Limb (tissue), 2 donors: ENCODE results near the gene NOL4L.
A peak's percentile ranks its signal among the peaks of the same experiment; 100 is the strongest.
"Not testable (repeated sequence)": the region's sequence is repeated elsewhere in the genome, so short reads cannot be mapped to it uniquely, and the experiment has no call there.

Source experiments
- DNase-seq, 2 donors: peaks; one replicate each; pipeline ENCODE4 v3.0.0-alpha.2; 2016; ENCODE audit errors: extremely low spot score in 2 of 2

The NOL4L gene

DNA sequence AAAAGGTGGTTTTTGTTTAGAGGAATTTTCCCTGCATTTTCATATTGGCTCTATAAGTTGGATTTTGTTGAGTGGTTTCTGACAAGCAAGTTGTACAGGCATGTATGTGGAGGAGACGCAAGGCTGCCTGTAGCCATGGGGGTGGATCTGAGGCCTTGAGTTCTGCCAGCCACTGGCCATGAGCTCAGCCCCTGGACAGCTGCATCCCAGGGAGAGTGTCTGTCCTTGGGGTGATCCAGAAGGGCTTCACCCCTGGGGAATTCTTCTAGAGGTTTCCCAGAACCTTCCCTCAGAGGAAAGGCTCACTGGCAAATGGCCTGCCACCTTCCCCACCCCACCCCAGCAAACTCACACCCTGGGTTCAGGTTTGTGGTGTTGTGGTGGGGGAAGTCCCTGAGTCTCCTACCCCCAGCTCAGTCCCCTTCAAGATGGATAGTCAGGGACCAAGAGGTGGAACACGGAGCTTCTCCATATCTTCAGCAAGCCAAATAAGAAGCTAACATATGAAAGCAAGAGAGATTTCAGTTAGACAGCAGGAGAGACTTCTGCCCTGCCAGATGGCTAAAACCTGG is 11.6 kb upstream of the NOL4L start:
- no peak for DNase-seq

DNA sequence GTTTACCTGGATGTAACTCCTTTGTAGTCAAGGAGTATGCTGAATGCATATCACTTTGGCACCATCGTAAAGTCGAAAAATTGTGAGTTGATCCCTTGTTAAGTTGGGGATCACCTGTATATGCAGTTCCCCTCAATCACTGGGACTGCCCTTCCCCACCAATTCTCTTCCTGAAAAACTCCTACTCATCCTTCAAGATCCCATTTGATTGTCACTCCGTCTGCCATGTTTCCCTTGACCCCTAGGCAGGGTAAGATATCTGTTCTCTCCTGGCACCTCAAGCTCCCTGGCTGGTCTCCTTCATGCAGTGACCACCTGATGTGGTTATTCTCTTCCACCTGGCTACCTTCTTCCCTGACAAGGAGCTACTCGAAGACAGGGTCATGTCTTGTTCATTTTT is 10.0 kb upstream of the NOL4L start:
- no peak for DNase-seq

DNA sequence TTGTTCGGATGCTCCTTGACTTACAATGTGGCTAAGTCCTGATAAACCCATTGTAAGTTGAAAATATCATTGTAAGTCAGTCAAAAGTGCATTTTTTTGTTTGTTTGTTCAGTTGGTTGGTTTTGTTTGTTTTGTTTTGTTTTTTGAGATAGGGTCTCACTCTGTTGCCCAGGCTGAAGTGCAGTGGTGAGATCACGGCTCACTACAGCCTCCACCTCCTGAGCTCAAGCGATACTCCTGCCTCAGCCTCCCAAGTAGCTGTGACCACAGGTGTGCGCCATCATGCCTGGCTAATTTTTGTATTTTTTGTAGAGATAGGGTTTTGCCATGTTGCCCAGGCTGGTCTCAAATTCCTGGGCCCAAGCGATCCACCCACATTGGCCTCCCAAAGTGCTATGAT is 9.5 kb upstream of the NOL4L start:
- not testable (repeated sequence) for DNase-seq

DNA sequence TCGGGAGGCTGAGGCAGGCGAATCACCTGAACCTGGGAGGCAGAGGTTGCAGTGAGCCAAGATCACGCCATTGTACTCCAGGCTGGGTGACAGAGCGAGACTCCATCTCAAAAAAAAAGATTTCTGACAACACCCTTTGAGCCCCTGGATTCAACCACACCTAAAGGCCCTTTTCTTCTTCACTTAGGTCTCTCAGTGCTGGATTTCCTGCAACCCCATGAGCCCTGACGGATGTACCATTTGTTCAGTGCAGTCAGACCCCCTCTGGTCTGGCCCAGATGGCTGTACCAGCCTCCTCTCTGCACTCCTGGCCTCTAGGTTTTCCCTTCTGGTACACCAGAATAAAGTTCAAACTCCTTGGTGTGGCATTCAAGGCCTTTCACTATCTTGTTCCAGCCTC is 9.1 kb upstream of the NOL4L start:
- DNase-seq: no peak

DNA sequence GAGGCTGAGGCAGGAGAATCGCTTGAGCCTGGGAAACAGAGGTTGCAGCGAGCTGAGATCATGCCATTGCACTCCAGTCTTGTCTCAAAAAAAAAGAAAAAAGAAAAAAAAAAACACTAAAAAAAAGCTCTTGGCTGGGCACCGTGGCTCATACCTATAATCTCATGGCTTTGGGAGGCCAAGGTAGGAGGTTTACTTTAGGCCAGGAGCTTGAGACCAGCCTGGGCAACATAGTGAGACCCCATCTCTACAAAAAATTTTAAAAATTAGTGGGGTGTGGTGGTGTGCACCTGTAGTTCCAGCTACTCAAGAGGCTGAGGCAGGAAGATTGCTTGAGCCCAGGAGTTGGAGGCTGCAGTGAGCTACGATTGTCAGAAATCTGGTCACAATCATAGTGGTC is 7.5 kb upstream of the NOL4L start:
- DNase-seq: not testable (repeated sequence)

DNA sequence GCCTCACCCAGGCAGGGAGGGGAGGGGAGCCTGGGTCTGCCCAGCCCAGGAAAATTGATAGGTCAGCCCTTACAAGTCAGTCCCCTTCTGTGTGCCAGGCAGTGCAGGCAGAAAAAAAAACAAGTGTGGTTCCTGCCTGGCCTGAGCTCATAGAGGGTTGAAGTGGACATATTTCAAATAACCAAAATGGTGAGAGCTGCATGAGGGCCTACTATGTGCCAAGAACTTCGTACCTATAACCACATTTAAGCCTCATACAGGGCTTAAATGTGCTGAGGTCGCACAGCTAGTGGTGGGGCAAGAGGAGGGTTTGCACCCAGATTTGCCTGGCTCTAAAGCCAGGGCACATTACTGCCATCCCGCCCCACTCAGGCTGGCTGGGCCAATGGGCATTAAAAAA is 6.9 kb upstream of the NOL4L start:
- no peak for DNase-seq

DNA sequence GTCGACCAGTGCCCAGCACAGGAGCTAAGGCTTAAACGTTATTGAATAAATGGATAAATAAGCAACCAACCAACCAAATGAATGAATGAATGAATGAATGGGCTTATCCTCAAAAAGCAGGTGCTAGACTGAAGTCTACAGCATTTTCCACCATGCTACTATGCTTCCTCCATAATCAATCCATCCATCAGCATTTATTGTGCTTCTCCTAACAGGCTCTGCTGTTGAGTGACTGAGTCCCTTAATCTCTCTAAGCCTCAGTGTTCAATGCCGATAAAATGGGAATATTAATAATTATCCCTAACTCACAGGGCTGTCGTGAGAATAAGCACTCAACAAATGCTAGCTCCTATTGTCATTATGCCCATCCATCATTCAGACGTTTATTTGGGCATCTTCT is 4.6 kb upstream of the NOL4L start:
- DNase-seq: no peak

DNA sequence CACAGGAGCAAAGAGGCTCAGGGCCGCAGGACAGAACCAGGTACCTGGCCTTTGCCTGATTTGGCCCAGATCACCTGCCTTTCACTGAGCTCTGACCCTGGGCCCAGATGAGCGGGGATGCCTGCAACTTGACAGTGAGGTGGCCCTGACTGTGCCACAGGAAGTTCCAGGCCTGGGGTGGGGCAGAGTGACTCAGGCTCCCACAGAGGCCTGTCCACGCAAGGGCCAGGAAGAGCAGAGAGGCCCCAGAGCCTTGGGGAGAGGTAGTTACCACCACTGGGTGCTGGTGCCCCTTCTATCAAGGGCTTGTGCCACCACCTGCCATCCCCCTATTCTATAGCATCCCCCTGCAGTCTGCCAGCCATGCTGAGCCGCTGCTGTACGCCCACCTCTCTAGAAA is 4.1 kb upstream of the NOL4L start:
- DNase-seq: no peak

DNA sequence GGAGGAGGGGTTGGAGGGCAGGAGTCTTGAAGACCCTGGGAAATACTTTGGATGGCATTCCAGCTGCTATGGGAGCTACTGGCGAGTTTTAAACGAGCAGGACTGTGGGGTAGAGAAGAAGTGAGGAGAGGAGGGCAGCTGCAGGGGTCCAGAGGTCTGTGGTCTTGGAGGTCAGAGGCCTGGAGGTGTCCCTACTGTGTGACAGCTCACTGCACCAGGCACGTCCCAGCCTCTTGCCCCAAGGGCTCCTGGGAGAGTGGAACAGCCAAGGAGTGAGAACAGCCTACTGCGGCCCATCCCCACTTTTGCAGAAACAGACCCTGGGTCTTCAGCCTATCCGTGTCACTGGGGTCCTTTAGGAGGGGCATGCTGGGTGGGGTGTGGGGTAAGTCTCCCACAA is 2.9 kb upstream of the NOL4L start:
- no peak for DNase-seq

DNA sequence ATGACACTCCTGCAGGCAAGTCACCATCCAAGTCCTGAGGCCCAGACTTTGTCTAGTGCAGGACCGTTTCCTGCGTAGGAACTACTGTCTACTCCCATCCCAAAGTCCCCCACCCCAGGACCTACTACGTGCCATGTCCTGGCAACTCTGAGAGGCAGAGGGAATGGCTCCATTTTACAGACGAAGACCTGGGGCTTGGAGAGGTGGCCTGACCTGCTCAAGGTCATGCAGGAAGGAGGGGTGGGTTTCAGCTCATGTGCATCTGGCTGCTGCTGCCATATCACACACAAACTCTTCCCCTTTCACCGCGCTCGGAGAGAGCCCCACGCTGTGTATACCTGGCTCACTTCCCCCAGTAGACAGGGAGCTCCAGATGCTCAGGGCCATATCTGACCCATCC is 1.2 kb upstream of the NOL4L start:
- no peak for DNase-seq

DNA sequence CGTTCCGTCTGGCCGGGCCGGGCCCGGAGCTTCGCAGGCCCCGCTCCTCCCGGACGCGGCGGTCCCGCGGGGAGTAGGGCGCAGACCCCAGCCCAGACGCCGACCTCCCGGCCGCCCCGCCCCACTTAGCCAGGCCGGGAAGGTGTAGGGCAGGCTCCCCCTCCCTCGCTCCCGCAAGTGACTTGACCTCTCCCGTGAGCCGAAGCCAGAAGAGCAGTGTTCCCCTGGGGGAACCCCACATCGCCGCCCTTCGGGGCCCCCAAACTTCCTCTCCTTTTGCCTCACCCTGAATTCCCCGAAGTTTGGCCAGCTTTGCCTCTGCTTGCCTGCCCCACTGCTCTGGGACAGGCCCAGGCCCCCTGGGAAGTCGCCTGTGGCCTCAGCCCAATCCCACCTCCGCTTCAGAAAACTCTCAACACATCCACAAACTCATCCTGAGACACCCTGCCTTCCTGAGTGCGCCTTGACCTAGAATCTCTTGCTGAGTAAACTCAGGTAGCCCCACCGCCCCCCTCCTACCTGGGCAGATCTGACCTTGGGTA is 524 bp upstream of the NOL4L start:
- no peak for DNase-seq

DNA sequence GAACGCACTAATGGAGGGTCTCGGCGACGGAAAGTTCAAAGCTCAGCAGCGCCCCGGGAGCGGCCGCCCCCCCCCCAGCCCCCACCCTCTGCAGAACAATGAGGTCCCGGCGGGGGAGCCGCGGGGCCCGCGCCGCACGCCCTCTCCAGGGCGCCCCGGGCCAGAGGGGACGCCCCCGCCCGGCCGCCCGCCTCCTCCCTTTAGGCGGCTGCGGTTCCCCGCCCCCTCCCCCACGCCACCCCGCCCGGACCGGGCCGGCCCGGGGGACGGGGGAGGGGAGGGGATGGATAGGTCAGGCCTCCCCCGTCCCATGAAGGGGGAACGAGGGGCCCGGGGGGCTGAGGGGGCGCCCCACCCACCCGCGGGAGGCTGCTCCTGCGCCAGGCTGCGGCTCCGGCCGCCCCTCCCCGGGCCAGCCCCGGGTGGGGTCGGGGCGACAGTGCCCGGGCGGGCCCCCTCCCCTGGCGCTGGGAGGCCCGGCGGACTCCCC is 1.5 kb downstream of the NOL4L start:
- DNase-seq: peak in 1 of 2 donors; percentile 70

DNA sequence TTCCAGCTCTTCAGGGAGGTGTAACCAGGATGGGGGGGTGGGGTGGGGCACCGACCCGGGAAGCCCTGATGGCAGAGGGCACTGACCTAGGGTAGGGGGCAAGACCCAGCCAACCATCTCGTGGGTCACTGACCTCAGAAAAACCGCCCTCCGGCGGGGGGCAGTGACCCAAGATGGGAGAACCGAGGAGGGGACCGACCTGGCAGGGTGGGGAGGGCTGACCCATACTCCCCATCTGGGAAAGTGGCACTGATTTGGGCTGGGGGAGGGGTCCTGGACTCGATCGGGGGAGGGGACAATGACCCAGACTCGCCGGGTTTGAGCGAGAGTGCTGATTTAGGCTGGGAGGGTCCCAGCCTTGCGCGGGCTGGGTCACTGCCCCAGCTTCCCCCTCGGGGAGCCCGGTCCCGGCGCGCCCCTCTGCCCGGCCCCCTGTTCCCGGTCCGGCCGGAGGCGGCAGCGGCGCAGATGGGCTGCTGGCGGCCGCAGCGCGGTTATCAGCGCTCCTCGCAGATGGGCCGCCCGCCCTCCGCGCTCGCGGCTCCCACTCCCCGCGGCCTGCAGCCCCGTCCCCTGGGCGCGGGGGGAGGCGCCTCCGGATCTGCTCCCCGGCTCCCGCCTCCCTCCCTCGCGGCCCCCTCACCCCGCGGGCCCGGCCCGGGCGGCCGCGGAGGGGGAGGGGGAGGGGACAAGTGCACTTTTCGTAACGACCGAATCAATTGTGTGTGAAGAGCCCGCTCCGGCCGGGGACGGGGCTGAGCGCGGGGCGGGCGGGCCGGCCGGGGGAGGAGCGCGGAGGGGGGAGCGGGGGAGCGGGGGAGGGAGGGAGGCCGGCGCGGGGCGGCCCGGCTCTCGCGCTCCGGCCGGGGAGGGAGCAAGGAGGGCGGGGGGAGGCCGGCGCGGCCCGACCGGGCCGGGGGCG is 2.2 kb downstream of the NOL4L start:
- peak in 1 of 2 donors; percentile 81 for DNase-seq

DNA sequence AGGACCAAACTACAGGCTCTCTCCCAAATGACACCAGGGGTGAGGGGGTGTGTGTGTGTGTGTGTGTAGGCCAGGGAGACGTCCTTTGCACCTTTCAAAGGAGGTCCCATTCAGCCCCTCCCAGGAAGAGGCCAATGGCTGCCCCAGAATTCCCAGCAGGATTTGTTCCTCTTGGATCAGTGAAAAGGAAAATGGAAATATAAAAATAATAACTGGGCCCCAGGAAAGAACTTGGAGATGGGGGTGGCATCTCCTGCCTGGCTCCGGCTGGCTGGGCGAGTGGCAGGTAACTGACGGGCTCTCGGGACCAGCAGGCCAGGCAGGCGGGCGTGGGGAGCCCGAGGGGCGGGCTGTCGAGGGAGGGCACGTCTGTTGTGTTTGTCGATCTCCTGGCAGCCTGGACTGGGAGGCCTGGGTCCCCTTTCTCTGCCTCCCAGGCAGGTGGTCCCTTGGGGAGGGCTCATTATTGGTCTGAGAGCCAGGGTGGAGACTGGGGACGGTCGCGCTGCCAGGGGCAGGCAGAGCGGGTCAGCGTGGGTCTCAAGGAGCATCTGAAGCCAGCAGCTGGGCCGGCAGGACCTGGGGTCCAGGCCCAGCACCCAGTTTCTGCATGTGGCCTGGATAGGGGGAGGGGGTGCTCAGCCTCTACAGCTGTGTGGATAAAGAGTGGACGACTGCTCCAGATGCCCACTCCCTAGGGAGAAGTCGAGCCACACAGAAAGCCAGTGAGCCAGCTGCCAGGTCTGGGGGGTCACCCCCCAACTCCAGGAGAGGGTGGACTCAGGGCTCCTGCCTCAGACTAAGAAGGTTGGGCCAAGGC is 3.1 kb downstream of the NOL4L start:
- no peak for DNase-seq

DNA sequence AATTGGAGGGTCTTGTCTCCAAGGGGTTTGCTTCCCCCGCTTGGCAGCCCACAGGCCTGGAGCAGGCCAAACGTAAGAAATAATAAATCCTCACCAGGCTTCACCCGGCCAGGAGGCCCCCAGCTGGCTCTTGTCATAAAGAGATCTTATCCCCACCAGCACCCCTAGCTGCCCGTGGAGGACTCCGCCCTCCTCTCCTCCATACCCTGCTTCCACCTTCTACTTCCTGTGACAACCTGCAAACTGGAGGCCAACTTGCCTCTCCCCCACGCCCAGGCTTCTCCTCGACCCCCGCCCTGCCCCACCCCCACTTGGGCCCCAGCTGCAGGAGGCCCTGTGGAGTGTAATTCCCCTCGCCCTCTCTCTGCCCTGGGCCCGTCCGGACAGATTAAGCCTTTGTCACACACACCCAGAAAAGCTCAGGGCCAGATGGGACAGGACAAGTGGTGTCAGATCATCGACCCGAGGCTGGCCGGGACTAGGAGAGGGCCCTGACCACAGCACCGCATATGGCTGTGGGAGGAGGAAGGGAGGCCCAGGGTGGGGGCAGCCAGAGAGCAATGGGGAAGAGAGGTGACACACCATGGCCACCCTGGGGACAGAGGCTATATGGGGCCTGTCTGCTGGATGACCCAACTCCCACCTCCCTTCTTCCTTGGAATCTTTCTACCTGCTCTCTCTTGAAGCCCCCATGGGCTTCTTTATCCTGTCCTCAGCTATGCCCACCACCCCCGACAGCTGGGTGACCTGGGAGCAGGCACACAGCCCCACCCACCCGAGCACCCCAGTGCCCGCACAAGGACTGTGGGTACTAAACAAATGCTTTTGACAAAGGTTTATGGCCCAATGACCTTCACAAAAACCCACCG is 3.9 kb downstream of the NOL4L start:
- DNase-seq: peak in 1 of 2 donors; percentile 48

DNA sequence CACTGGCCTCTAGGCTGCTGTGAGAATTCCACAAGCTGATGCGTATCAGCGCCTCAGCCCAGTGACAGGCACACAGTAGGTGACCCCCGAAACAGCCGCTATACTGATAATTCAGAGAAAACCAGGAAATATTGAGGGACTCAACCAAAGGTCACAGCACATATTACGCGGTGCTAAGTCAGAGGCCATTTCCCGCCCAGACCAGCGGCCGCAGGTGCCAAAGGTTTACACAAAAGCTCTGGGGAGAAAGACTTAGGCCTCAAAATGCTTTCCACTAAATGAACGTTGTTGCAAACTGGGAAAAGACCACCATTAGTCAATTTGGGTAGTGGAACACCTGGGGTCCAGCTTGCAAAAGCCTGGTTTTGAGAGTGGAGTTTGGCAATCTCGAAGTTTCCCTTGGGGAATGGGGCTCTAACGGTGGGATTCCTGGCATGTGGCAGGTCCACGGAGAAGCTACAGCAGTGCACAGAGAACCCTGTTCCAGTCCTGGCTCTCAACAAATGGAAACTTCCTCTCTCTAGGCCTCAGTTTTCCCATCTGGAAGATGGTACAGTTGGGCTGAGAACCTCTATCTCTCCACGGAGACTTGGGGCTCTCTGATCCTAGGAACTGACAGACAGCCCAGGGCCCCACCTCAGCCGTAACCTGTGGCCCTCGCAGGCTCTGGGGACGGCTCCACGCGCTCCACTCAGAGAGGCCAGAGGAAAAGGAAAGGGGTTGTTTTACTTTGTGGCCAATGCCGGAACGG is 4.7 kb downstream of the NOL4L start:
- DNase-seq: no peak

DNA sequence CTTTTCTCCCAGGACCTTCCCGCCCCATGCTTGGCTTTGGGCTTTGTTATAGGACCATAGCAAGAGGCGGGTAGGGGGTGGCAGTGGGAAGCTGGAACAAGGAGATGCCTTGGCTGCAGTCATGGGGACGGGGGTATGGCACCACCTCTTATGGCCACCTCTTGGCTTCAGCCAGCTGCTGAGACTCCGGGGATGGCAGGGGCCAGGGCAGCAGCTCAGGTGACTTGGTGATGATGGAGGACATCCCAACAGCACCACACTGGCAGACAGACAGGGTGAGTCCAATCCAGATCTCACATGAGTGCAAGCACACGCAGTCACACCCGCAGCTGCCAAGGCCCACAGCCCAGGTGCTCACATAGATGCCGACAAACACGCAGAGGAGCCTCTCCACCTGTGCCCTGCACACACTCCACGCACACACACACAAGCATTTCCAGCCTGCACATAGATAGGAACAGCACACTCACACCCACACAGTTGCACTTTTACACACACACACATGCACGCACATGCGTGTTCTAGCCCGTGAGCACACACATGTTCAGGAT is 6.2 kb downstream of the NOL4L start:
- no peak for DNase-seq

DNA sequence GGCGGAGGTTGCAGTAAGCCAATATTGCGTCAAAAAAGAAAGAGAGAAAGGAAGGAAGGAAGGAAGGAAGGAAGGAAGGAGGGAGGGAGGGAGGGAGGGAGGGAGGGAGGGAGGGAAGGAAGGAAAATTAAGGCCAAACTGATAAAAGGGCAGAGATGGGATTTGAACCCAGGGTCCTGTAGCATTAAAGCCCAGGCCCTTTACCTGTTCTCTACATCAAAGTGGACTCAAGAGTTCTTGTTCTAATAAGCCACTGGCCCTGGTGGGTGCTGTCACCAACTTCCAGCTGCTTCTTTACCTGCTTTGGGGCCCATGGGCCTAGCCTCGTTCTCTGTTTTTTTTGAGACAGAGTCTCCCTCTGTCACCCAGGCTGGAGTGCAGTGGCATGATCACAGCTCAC is 7.1 kb downstream of the NOL4L start:
- not testable (repeated sequence) for DNase-seq

DNA sequence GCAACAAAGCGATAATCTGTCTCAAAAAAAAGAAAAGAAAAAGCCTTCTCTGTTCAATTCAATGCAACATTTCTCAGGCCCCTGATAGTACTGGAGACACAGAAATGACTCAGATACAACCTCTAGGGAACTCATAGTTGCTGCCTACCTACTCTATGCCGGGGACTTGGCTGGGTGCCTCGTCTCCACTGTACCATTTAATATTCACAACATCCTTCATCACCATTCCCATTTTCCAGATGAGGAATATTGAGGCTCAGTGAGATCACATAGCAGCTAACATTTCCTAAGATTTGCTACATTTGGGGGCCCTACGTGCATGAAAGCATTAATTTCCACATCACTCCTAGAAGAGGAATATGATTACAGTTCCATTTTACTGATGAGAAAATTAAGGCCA is 7.5 kb downstream of the NOL4L start:
- no peak for DNase-seq

DNA sequence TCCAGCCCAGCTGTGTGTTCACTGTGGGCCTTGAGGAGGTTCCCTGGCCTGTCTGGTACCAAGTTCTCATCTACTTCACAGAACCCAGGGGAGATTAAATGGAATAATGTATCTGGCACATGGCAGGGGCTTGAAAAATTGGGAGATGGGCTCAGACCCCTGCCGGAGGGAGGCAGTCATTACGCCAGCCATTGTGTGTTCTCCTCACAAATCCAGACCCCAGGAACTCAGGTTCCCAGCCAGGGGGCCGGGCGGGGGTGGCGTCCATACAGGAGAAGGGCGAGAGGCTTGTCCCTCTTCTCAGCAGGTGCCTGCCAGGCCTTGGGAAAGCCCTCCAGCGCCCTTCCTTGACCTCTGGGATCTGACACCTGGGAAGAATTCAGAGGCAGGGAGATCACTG is 8.1 kb downstream of the NOL4L start:
- DNase-seq: no peak
